ENCODE data around the gene NR1D1.

The NR1D1 gene

DNA sequence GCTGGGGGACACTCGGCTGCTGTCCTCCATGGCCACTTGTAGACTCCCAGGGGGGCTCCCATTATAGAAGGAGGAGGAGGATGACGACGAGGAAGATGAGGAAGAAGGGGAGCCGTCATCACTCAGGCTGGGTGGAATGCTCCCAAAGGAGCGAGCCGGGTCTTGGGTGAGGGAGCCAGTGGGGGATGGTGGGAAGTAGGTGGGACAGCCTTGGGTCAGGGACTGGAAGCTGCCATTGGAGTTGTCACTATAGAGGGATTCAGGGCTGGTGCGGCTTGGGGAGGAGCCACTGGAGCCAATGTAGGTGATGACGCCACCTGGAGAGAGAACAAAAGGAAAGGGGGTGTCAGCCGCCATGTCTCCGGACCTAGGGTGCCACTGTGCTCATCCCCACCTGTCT, 3.3 kb downstream of the NR1D1 start:
- DNase-seq (ENCODE audit: low read depth in 2 of 2), result no peak

- DNase-seq (ENCODE audit: low read depth in 2 of 2), result no peak
Measured at GRCh38 chr17:40095944-40096791, 4.2 kb downstream of the NR1D1 start.

- DNase-seq (ENCODE audit: low read depth in 2 of 2), result no peak
Measured at GRCh38 chr17:40095351-40095943, 4.9 kb downstream of the NR1D1 start.

DNA sequence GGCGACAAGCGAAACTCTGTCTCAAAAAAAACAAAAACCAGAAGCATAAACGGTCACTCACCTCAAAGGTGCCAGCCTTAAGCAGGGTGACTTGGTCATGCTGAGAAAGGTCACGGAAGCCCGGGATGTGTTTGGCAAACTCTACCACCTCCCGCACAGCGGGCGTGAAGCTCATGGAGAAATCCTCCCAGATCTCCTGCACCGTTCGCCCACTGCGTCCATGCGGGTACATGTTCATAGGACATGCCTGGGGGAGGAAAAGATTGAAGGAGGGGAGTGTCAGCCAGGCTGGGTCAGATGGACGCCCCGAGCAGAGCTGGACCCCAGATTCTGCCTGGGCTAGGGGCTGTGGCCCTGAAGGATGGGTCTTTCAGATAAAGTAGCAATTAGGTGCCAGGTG, 5.5 kb downstream of the NR1D1 start:
- no peak for DNase-seq (ENCODE audit: low read depth in 2 of 2)

DNA sequence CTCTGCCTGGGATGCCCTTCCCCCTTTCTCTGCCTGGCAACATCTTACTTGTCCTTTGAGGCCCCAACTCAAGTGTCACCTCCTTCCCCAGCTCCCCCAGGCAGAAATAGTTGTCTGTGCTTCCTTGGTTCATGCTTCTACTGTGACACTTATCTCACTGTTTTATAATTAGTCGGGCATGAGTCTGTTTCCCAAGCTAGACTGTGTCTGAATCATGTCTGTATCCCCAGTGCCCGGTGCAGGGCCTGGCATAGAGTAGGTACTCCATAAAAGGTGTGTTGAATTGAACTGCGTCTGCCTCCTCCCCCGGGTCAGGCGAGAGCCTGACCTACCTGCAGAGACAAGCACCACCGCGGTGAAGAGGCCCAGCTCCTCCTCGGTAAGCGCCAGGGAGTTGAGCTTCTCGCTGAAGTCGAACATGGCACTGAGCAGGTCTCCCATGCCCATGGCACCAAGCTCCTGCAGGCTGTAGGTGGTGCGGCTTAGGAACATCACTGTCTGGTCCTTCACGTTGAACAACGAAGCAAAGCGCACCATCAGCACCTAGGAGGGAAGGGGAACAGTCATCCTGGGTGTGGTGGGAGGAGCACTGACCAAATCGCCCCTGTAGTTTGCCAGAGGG, 6.7 kb downstream of the NR1D1 start:
- no peak for DNase-seq (ENCODE audit: low read depth in 2 of 2)

- no peak for DNase-seq (ENCODE audit: low read depth in 2 of 2)
Measured at GRCh38 chr17:40093005-40093579, 7.3 kb downstream of the NR1D1 start.

DNA sequence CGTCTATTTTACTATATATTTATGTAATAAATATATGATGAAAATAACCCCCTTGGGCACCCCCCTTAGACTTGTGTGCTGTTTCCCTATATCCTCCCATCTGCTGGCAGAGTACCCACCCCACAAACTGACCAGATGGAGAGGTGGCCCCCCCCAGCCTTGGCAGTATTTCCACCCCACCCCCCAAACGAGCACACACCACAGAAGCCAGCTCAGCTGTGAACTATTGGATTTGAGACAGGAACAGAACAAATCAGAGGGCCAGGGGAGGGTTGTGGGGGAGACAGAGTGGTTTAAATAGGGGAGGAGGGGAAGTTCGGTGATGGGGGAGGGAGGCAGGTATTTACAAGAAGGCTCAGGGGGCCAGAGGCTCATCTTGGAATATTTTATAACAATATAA, 7.8 kb downstream of the NR1D1 start:
- DNase-seq (ENCODE audit: low read depth in 2 of 2), result no peak

DNA sequence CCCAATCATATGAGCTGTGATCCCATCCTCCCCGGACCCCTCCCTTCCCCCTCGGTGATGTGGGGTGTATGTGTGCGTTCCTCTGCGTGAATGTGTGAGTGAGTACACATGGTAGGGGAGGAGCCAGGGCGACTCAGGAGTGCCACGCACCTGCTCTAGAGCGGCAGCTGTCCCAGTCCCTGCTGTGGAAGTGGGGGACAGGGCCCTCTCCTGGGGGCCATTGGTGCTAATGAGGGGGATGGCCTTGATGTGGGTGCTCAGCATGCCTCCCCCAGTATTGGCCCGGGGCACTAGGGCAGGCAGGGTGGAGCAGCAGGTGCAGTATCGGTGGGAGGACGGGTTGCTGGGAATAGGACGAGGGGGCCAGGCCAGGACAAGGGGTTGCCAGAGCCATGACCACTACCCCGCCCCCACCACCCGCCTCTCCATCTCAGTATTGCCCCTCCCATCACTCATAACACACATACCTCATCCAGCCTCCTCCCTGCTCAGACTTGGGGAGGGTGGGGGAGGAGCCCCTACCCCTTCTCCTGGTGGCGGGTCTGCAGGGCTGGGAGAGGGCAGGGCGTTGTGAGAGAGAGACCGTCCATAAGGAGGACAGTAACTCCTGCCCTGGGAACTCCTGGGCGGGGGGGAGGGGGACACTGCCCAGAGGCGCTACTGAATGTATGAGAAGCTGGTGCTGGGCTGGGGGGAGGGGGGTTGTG, 8.5 kb downstream of the NR1D1 start:
- DNase-seq (ENCODE audit: low read depth in 2 of 2), result no peak

- no peak for DNase-seq (ENCODE audit: low read depth in 2 of 2)
Measured at GRCh38 chr17:40090237-40091119, 9.9 kb downstream of the NR1D1 start.

- no peak for DNase-seq (ENCODE audit: low read depth in 2 of 2)
Measured at GRCh38 chr17:40089077-40089895, 11.1 kb downstream of the NR1D1 start.

DNA sequence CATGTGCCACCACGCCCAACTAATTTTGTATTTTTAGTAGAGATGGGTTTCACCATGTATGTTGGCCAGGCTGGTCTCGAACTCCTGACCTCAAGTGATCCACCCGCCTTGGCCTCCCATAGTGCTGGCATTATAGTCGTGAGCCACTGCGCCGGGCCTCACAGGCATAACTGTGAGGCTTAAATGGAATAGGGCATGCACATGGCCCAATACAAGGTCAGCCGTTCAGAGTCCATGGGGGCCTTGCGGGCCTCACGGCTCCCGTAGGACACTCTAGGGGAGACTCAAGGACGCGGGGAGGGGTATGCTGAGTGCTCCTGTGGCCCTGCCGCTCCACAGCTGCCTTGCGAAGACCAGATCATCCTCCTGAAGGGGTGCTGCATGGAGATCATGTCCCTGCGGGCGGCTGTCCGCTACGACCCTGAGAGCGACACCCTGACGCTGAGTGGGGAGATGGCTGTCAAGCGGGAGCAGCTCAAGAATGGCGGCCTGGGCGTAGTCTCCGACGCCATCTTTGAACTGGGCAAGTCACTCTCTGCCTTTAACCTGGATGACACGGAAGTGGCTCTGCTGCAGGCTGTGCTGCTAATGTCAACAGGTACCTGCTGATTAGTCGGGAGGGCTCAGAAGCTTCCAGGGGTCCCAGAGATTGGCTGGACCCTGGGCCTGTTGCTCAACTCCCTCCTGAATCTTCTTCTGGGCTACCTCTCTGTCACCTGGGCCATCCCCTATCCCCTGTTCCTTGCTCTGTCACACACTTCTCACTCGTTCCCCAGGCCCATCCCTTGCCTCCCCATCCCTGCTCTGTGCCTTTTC, 12.3 kb downstream of the NR1D1 start:
- DNase-seq (ENCODE audit: low read depth in 2 of 2), result no peak

GRCh38 chr17:40087049-40087794, 13.2 kb downstream of the NR1D1 start:
- DNase-seq (ENCODE audit: low read depth in 2 of 2), result no peak

- DNase-seq (ENCODE audit: low read depth in 2 of 2), result no peak
Measured at GRCh38 chr17:40086150-40087044, 14.0 kb downstream of the NR1D1 start.

DNA sequence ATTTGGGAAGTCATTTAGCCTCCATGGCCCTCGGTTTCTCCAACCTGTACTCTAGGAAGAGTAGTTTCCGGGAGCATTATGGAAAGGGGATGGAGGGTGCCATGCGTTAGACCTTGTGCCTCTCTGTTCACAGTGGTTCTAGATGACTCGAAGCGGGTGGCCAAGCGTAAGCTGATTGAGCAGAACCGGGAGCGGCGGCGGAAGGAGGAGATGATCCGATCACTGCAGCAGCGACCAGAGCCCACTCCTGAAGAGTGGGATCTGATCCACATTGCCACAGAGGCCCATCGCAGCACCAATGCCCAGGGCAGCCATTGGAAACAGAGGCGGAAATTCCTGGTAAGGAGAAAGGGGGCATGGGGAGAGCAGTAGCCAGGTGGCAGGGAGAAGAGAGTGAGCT, 15.9 kb downstream of the NR1D1 start:
- no peak for DNase-seq (ENCODE audit: low read depth in 2 of 2)

DNA sequence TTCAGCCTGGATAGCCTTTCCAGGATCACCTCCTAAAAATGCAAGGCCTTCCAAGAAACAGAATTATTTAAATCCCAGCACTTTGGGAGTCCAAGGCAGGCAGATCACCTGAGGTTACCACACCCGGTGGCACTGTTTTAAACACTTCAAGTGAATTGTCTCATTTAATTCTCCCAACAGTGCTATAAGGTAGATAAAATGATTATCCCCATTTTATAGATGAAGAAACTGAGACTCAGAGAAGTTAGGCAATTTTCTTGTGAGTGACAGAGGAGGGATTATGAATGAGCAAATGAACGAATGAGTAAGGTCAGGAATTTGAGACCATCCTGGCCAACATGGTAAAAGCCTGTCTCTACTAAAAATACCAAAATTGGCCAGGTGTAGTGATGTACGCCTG, 20.8 kb downstream of the NR1D1 start:
- no peak for DNase-seq (ENCODE audit: low read depth in 2 of 2)

- DNase-seq (ENCODE audit: low read depth in 2 of 2), result no peak
Measured at GRCh38 chr17:40076591-40076990, 23.8 kb downstream of the NR1D1 start.

- DNase-seq (ENCODE audit: low read depth in 2 of 2), result no peak
Measured at GRCh38 chr17:40075942-40076498, 24.4 kb downstream of the NR1D1 start.
